Measurements from ENCODE around the gene SCFD2. TPM values are rescaled to one million over a fixed set of nuclear protein-coding genes. Genes with fewer than 3 reads are reported as not detected.
A peak's percentile ranks its signal among the peaks of the same experiment; 100 is the strongest.
"Not testable (repeated sequence)": the region's sequence is repeated elsewhere in the genome, so short reads cannot be mapped to it uniquely, and the experiment has no call there.

The SCFD2 gene
- total RNA-seq, 1 donor from 2014 or later = 20.4 TPM

GRCh38 chr4:53007024-53007423 lies 358.8 kb downstream of the SCFD2 start:
- no peak for DNase-seq

GRCh38 chr4:53005808-53006207 lies 360.1 kb downstream of the SCFD2 start:
- no peak for DNase-seq

- DNase-seq = no peak
Observed at GRCh38 chr4:53005149-53005546, 360.7 kb downstream of the SCFD2 start.

- DNase-seq = no peak
Observed at GRCh38 chr4:53004497-53005148, 361.2 kb downstream of the SCFD2 start.

- no peak for DNase-seq
Observed at GRCh38 chr4:53003959-53004358, 361.9 kb downstream of the SCFD2 start.

GRCh38 chr4:53000560-53000959 lies 365.3 kb downstream of the SCFD2 start:
- DNase-seq = no peak

GRCh38 chr4:52999626-53000025 lies 366.2 kb downstream of the SCFD2 start:
- no peak for DNase-seq

GRCh38 chr4:52998413-52998812 lies 367.4 kb downstream of the SCFD2 start:
- no peak for DNase-seq

GRCh38 chr4:52997132-52997416 lies 368.8 kb downstream of the SCFD2 start:
- DNase-seq = no peak

- peak; percentile 59 for DNase-seq
Observed at GRCh38 chr4:52996261-52997131, 369.4 kb downstream of the SCFD2 start.

GRCh38 chr4:52995360-52996030 lies 370.4 kb downstream of the SCFD2 start:
- DNase-seq = no peak

- no peak for DNase-seq
Observed at GRCh38 chr4:52994567-52994966, 371.3 kb downstream of the SCFD2 start.

- DNase-seq = no peak
Observed at GRCh38 chr4:52993771-52994170, 372.1 kb downstream of the SCFD2 start.

- DNase-seq = not testable (repeated sequence)
Observed at GRCh38 chr4:52992551-52992950, 373.3 kb downstream of the SCFD2 start.

- no peak for DNase-seq
Observed at GRCh38 chr4:52991472-52991871, 374.4 kb downstream of the SCFD2 start.

GRCh38 chr4:52990706-52991105 lies 375.2 kb downstream of the SCFD2 start:
- no peak for DNase-seq

GRCh38 chr4:52989865-52990264 lies 376.0 kb downstream of the SCFD2 start:
- no peak for DNase-seq

GRCh38 chr4:52987392-52988056 lies 378.3 kb downstream of the SCFD2 start:
- no peak for DNase-seq

GRCh38 chr4:52984462-52984881 lies 381.4 kb downstream of the SCFD2 start:
- no peak for DNase-seq

- DNase-seq = peak; percentile 80
Observed at GRCh38 chr4:52983563-52984303, 382.1 kb downstream of the SCFD2 start.

GRCh38 chr4:52982946-52983340 lies 382.9 kb downstream of the SCFD2 start:
- DNase-seq = no peak

- peak; percentile 73 for DNase-seq
Observed at GRCh38 chr4:52982255-52982945, 383.5 kb downstream of the SCFD2 start.

Measured in dermis blood vessel endothelial cell (primary cell).